Mesenchymal stem cell (in vitro differentiated cells and primary cell): Measurements from ENCODE around the gene COX7B2.

ENCODE experiments used
- DNase-seq: peaks from one replicate; pipeline ENCODE4 v3.0.0-alpha.2; 2013
- H2AFZ ChIP-seq: one replicate; pipeline ENCODE4 v1.6.1; 2013; ENCODE audit warnings: low read depth, mild to moderate bottlenecking, control low read depth, inconsistent platforms, low read length, moderate library complexity
- H2AK5ac ChIP-seq: 2 replicates; pipeline ENCODE4 v1.6.1; 2013; ENCODE audit warnings: low read length, moderate library complexity, mild to moderate bottlenecking, inconsistent platforms; ENCODE audit not compliant: severe bottlenecking
- H2BK120ac ChIP-seq: one replicate; pipeline ENCODE4 v1.6.1; 2013; ENCODE audit warnings: low read depth, mild to moderate bottlenecking, inconsistent platforms, low read length, moderate library complexity
- H2BK12ac ChIP-seq, 2 experiments: one replicate each; pipeline ENCODE4 v1.6.1; 2013; ENCODE audit warnings: inconsistent platforms in 2 of 2, low read length in 2 of 2, mild to moderate bottlenecking in 2 of 2, moderate library complexity in 2 of 2, control low read depth in 1 of 2
- H2BK15ac ChIP-seq: one replicate; pipeline ENCODE4 v1.6.1; 2013; ENCODE audit warnings: mild to moderate bottlenecking, low read depth, inconsistent platforms; ENCODE audit not compliant: poor library complexity, severe bottlenecking
- H2BK5ac ChIP-seq: 2 replicates; pipeline ENCODE4 v1.6.1; 2013; ENCODE audit warnings: low read depth, mild to moderate bottlenecking, low read length, control low read depth, inconsistent platforms; ENCODE audit not compliant: poor library complexity, severe bottlenecking
- H3K14ac ChIP-seq, 2 experiments: one replicate each; pipeline ENCODE4 v1.6.1; 2013; ENCODE audit warnings: inconsistent platforms in 2 of 2, low read length in 2 of 2, control low read depth in 1 of 2, mild to moderate bottlenecking in 1 of 2, moderate library complexity in 1 of 2
- H3K18ac ChIP-seq, 2 experiments: one replicate each; pipeline ENCODE4 v1.6.1; 2013; ENCODE audit warnings: inconsistent platforms in 2 of 2, low read length in 2 of 2, control low read depth in 1 of 2, low read depth in 1 of 2, mild to moderate bottlenecking in 1 of 2
- H3K23ac ChIP-seq, 2 experiments: one replicate each; pipeline ENCODE4 v1.6.1; 2013; ENCODE audit warnings: inconsistent platforms in 2 of 2, low read length in 2 of 2, mild to moderate bottlenecking in 2 of 2, moderate library complexity in 2 of 2, control low read depth in 1 of 2
- H3K27ac ChIP-seq: 2 replicates; pipeline ENCODE4 v1.5.1; 2013; ENCODE audit warnings: mild to moderate bottlenecking, moderate library complexity, low read length, control low read depth, inconsistent platforms; ENCODE audit not compliant: poor library complexity, severe bottlenecking
- H3K27me3 ChIP-seq, 2 experiments: 2 replicates each; pipeline versions ENCODE4 v1.6.1 to v1.7.0; 2013; ENCODE audit warnings: low read length in 2 of 2, mild to moderate bottlenecking in 2 of 2, moderate library complexity in 2 of 2, control low read depth in 1 of 2, inconsistent platforms in 1 of 2; ENCODE audit not compliant: control insufficient read depth in 1 of 2, insufficient read depth in 1 of 2
- H3K36me3 ChIP-seq, 2 experiments: 2 replicates each; pipeline versions ENCODE4 v1.6.1 to v1.7.0; 2013; ENCODE audit warnings: low read length in 2 of 2, control low read depth in 1 of 2, inconsistent platforms in 1 of 2, low read depth in 1 of 2, mild to moderate bottlenecking in 1 of 2; ENCODE audit not compliant: insufficient read depth in 2 of 2, control insufficient read depth in 1 of 2
- H3K4ac ChIP-seq, 2 experiments: one replicate each; pipeline ENCODE4 v1.6.1; 2013; ENCODE audit warnings: inconsistent platforms in 2 of 2, low read length in 2 of 2, mild to moderate bottlenecking in 2 of 2, moderate library complexity in 2 of 2, control low read depth in 1 of 2, low read depth in 1 of 2
- H3K4me1 ChIP-seq: 2 replicates; pipeline ENCODE4 v1.6.1; 2013; ENCODE audit warnings: low read depth, low read length, control low read depth; ENCODE audit not compliant: control insufficient read depth, insufficient read depth
- H3K4me2 ChIP-seq: 2 replicates; pipeline ENCODE4 v1.6.1; 2013; ENCODE audit warnings: low read length, mild to moderate bottlenecking, inconsistent platforms; ENCODE audit not compliant: poor library complexity, severe bottlenecking
- H3K4me3 ChIP-seq, 2 experiments: 2 replicates each; pipeline versions ENCODE4 v1.5.1 to v1.7.0; 2013; ENCODE audit warnings: low read length in 2 of 2, mild to moderate bottlenecking in 2 of 2, control low read depth in 1 of 2, low read depth in 1 of 2; ENCODE audit not compliant: insufficient read depth in 1 of 2
- H3K79me1 ChIP-seq: replicated peaks from 2 replicates; pipeline ENCODE4 v1.6.1; 2013; ENCODE audit warnings: mild to moderate bottlenecking, control low read depth, low read length, inconsistent platforms; ENCODE audit not compliant: poor library complexity, severe bottlenecking
- H3K9ac ChIP-seq: 2 replicates; pipeline ENCODE4 v1.7.0; 2013; ENCODE audit warnings: mild to moderate bottlenecking, low read length, moderate library complexity
- H3K9me3 ChIP-seq: 2 replicates; pipeline ENCODE4 v1.7.0; 2013; ENCODE audit warnings: mild to moderate bottlenecking, low read length; ENCODE audit not compliant: control insufficient read depth
- H4K8ac ChIP-seq: one replicate; pipeline ENCODE4 v1.6.1; 2013; ENCODE audit warnings: inconsistent platforms, mild to moderate bottlenecking, low read length, moderate library complexity
- H4K91ac ChIP-seq: one replicate; pipeline ENCODE4 v1.6.1; 2013; ENCODE audit warnings: mild to moderate bottlenecking, low read length, inconsistent platforms
- WGBS: methylation state at CpG from one replicate; pipeline ENCODE4 v1.1.7; 2013; ENCODE audit warnings: mixed read lengths; 5-methylcytosine and 5-hydroxymethylcytosine counted together

COX7B2 gene

GRCh38 chr4:46715468-46715867, 193.6 kb downstream of the COX7B2 start:
- H3K4me2 ChIP-seq = no peak overlapping the region
- H3K18ac ChIP-seq = no peak overlapping the region
- no peak overlapping the region for H3K23ac ChIP-seq
- no peak overlapping the region for H3K27ac ChIP-seq
- H2BK15ac ChIP-seq = no peak overlapping the region
- no peaks in the 10 kb centered on the region for H3K36me3 ChIP-seq
- H3K4me3 ChIP-seq = no peak overlapping the region
- H2BK12ac ChIP-seq = no peak overlapping the region
- H4K8ac ChIP-seq = no peak overlapping the region
- H4K91ac ChIP-seq = no peak overlapping the region
- no peaks in the 10 kb centered on the region for H3K27me3 ChIP-seq
- no peak overlapping the region for H2AFZ ChIP-seq
- H3K79me1 ChIP-seq = no peaks in the 10 kb centered on the region
- no peak overlapping the region for H2BK5ac ChIP-seq
- H2BK120ac ChIP-seq = no peak overlapping the region
- peaks cover 12% of the 10 kb centered on the region for H3K9me3 ChIP-seq
- no peak for DNase-seq
- H2AK5ac ChIP-seq = no peak overlapping the region
- 61% methylated on average over 3 of the region's 3 CpGs for WGBS
- no peak overlapping the region for H3K4ac ChIP-seq
- no peaks in the 10 kb centered on the region for H3K4me1 ChIP-seq
- H3K14ac ChIP-seq = no peak overlapping the region
- no peak overlapping the region for H3K9ac ChIP-seq

DNA sequence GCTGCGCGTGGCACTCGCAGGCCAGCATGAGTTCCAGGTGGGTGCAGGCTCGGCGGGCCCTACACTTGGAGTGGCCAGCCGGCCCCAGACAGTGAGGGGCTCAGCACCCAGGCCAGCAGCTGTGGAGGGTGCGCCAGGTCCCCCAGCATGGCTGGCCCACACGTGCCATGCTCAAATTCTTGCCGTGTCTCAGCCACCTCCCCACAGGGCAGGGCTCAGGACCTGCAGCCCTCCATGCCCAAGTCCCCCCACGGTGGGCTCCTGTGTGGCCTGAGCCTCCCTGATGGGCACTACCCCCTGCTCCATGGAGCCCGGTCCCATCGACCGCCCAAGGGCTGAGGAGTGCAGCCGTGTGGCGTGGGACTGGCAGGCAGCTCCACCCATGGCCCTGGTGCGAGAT, 210.2 kb downstream of the COX7B2 start:
- no peak overlapping the region for H4K91ac ChIP-seq
- no peak overlapping the region for H3K14ac ChIP-seq
- 89% methylated on average over 12 of the region's 16 CpGs for WGBS

More for the DNA sequence above, 210.2 kb downstream of the COX7B2 start:
- H3K27me3 ChIP-seq = no peaks in the 10 kb centered on the region
- no peak for DNase-seq
- no peaks in the 10 kb centered on the region for H3K36me3 ChIP-seq
- H2AK5ac ChIP-seq = no peak overlapping the region
- H3K23ac ChIP-seq = no peak overlapping the region
- no peak overlapping the region for H2BK120ac ChIP-seq
- H3K4me1 ChIP-seq = no peaks in the 10 kb centered on the region
- H3K27ac ChIP-seq = no peak overlapping the region
- H3K9me3 ChIP-seq = no peaks in the 10 kb centered on the region
- no peak overlapping the region for H3K18ac ChIP-seq
- no peak overlapping the region for H3K9ac ChIP-seq
- no peak overlapping the region for H3K4ac ChIP-seq
- no peak overlapping the region for H3K4me3 ChIP-seq
- no peak overlapping the region for H3K4me2 ChIP-seq
- H2BK15ac ChIP-seq = no peak overlapping the region
- no peak overlapping the region for H2AFZ ChIP-seq
- no peak overlapping the region for H2BK12ac ChIP-seq
- no peak overlapping the region for H2BK5ac ChIP-seq
- no peak overlapping the region for H4K8ac ChIP-seq
- H3K79me1 ChIP-seq = no peaks in the 10 kb centered on the region
